Measurements from ENCODE around the gene MRPL53.
A peak's percentile ranks its signal among the peaks of the same experiment; 100 is the strongest.

Gene MRPL53

GRCh38 chr2:74472086-74472944 is at the start of gene MRPL53:
Gene MRPL53 (minus strand): TSS chr2:74472680. CDS start chr2:74472660, 20 bp downstream.
- peak; percentile 96 for DNase-seq

GRCh38 chr2:74516650-74517049 is 44.2 kb upstream of the MRPL53 start:
- DNase-seq: no peak

GRCh38 chr2:74515981-74516633 is 43.6 kb upstream of the MRPL53 start:
- peak; percentile 72 for DNase-seq

GRCh38 chr2:74515271-74515980 is 42.9 kb upstream of the MRPL53 start:
- peak; percentile 67 for DNase-seq

- DNase-seq: peak; percentile 67
These were observed 42.1 kb upstream of the MRPL53 start, which contains the start of gene TLX2 for GRCh38 chr2:74514368-74515270. Gene TLX2 (plus strand): TSS chr2:74514450. CDS start chr2:74514807, 357 bp downstream.

GRCh38 chr2:74513605-74514367 is 41.3 kb upstream of the MRPL53 start:
- DNase-seq: no peak

- no peak for DNase-seq
These were observed 40.5 kb upstream of the MRPL53 start for GRCh38 chr2:74512744-74513604.

GRCh38 chr2:74511104-74511989 is 38.9 kb upstream of the MRPL53 start:
- no peak for DNase-seq

- DNase-seq: no peak
These were observed 37.8 kb upstream of the MRPL53 start for GRCh38 chr2:74510272-74510671.

- DNase-seq: peak; percentile 84
These were observed 35.5 kb upstream of the MRPL53 start for GRCh38 chr2:74507926-74508520.

- peak; percentile 99 for DNase-seq
These were observed 34.9 kb upstream of the MRPL53 start, which contains the start of gene PCGF1 for GRCh38 chr2:74507145-74507925. Gene PCGF1 (minus strand): TSS chr2:74507695. CDS start chr2:74507668, 27 bp downstream.

GRCh38 chr2:74505448-74506246 is 33.2 kb upstream of the MRPL53 start:
- no peak for DNase-seq

GRCh38 chr2:74504591-74504990 is 32.1 kb upstream of the MRPL53 start:
- no peak for DNase-seq

GRCh38 chr2:74503506-74504475 is 31.3 kb upstream of the MRPL53 start:
- no peak for DNase-seq

- peak; percentile 97 for DNase-seq
These were observed 30.4 kb upstream of the MRPL53 start for GRCh38 chr2:74502720-74503505.

All from islet precursor cell (in vitro differentiated cells).